ENCODE data around the gene ADCY9. TPM values are rescaled to one million over a fixed set of nuclear protein-coding genes. Genes with fewer than 3 reads are reported as not detected.

The ADCY9 gene
- total RNA-seq, 1 experiment from 2014 or later = 4.7 TPM

DNA sequence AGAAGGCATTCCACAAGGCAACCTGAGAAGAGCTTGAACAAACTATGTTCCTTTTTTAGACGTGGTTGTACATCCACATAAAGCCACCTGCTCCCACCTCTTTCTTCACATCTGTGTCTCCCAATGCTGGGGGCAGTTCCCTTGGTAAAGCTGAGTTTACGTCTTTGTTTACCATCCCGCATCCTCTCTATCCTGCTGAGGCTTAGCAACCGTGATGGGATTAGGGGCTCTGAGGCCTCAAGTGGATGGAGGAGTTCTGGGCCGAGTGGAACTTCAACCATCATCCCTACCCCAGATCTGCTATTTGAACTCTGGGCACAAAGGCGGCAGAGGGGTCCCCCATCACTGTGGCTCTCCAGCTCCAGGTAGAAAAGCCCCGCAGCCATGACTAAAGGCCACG, 141.5 kb downstream of the ADCY9 start:
- Histone ChIP-seq H2BK5ac (ENCODE audit: insufficient read length, low read length) (no peak overlapping the region), H4K20me1 (ENCODE audit: control insufficient read depth, insufficient read depth, insufficient read length) (no peaks in the 10 kb centered on the region), H3K79me2 (ENCODE audit: insufficient read depth, low read length) (no peaks in the 10 kb centered on the region), H2BK15ac (ENCODE audit: low read depth, low read length) (no peak overlapping the region), H3K23ac (ENCODE audit: insufficient read length, low read depth, low read length) (no peak overlapping the region), H3K9ac (ENCODE audit: extremely low read depth, insufficient read length, low read length) (no peak overlapping the region), H3K4ac (ENCODE audit: low read depth, low read length) (no peak overlapping the region), H3K4me1 (ENCODE audit: insufficient read depth, low read length) (no peaks in the 10 kb centered on the region), H3K4me2 (ENCODE audit: insufficient read depth, insufficient read length, low read length) (no peak overlapping the region), H3K27me3 (ENCODE audit: insufficient read depth, low read length) (no peaks in the 10 kb centered on the region), H4K5ac (ENCODE audit: insufficient read length, low read depth, low read length) (no peak overlapping the region), H2AFZ (ENCODE audit: low read length) (no peak overlapping the region), H3K27ac (ENCODE audit: insufficient read length, low read depth, low read length) (no peak overlapping the region), H3K79me1 (ENCODE audit: insufficient read depth, low read depth, low read length, poor library complexity, severe bottlenecking) (no peaks in the 10 kb centered on the region), H3K18ac (ENCODE audit: insufficient read length, low read depth, low read length) (no peak overlapping the region), H2BK20ac (ENCODE audit: low read depth, low read length, poor library complexity, severe bottlenecking) (no peak overlapping the region), H3K14ac (ENCODE audit: insufficient read depth, low read length) (no peak overlapping the region), H2BK12ac (ENCODE audit: insufficient read length, low read depth, low read length) (no peak overlapping the region), H4K8ac (replicated peaks; ENCODE audit: insufficient read length, low read depth, low read length) (no peak overlapping the region), H2AK5ac (ENCODE audit: insufficient read length, low read length) (no peak overlapping the region), H3K9me3 (ENCODE audit: control insufficient read depth, low read depth, low read length) (no peaks in the 10 kb centered on the region), H2BK120ac (ENCODE audit: low read depth, low read length, poor library complexity, severe bottlenecking) (no peak overlapping the region), H3T11ph (ENCODE audit: low read length) (no peak overlapping the region), H4K91ac (ENCODE audit: insufficient read length, low read depth, low read length) (no peak overlapping the region), H3K56ac (ENCODE audit: insufficient read length, low read depth, low read length) (no peak overlapping the region), H3K23me2 (ENCODE audit: insufficient read length, low read depth, low read length, poor library complexity, severe bottlenecking) (no peaks in the 10 kb centered on the region)
- WGBS (ENCODE audit: extremely low coverage, insufficient read length, low lambda C conversion rate) = no CpG with 5 or more reads among the region's 8 CpGs
- H3K27ac Mint-ChIP-seq = peak overlapping the region in 1 of 3 experiments; percentile 65; a peak in 1 of 7 replicates
- no peak overlapping the region for H3K4me3 Mint-ChIP-seq
- no peaks in the 10 kb centered on the region for H3K9me3 Mint-ChIP-seq
- DNase-seq = no peak
- no peaks in the 10 kb centered on the region for H3K27me3 Mint-ChIP-seq (ENCODE audit: low read depth)
- TF ChIP-seq, protein P1, sequence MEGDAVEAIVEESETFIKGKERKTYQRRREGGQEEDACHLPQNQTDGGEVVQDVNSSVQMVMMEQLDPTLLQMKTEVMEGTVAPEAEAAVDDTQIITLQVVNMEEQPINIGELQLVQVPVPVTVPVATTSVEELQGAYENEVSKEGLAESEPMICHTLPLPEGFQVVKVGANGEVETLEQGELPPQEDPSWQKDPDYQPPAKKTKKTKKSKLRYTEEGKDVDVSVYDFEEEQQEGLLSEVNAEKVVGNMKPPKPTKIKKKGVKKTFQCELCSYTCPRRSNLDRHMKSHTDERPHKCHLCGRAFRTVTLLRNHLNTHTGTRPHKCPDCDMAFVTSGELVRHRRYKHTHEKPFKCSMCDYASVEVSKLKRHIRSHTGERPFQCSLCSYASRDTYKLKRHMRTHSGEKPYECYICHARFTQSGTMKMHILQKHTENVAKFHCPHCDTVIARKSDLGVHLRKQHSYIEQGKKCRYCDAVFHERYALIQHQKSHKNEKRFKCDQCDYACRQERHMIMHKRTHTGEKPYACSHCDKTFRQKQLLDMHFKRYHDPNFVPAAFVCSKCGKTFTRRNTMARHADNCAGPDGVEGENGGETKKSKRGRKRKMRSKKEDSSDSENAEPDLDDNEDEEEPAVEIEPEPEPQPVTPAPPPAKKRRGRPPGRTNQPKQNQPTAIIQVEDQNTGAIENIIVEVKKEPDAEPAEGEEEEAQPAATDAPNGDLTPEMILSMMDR (conservative IDR thresholded peaks at IDR 0.05) = no peak
- H3K4me1 Mint-ChIP-seq = peaks cover 0 to 7% of the 10 kb centered on the region in 2 experiments; a peak in 3 of 4 replicates
- peaks cover 2 to 3% (median 2%) of the 10 kb centered on the region in 3 experiments; a peak in 1 of 7 replicates for H3K36me3 Mint-ChIP-seq (ENCODE audit: insufficient read depth in 1 of 3, low read depth in 3 of 3)

All from H9 (cell line).